Measurements from ENCODE around the gene SDR9C7. TPM values are rescaled to one million over a fixed set of nuclear protein-coding genes. Genes with fewer than 3 reads are reported as not detected.
"Not testable (repeated sequence)": the region's sequence is repeated elsewhere in the genome, so short reads cannot be mapped to it uniquely, and the experiment has no call there.

SDR9C7 gene
- total and polyA plus RNA-seq, 8 donors, result not detected

DNA sequence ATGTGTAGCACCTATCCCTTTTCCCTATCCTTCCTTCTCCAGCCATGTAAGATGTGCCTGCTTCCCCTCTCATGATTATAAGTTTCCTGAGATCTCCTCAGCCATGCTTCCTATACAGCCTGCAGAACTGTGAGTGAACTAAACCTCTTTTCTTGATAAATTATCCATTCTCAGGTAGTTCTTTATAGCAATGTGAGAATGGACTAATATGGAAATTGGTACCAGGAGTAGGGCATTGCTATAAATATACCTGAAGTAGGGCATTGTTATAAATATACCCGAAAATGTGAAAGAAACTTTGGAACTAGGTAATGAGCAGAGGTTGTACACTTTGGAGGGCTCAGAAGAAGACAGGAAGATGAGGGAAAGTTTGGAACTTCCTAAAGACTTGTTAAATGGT is 48.9 kb downstream of the SDR9C7 start:
- Histone ChIP-seq H3K27me3 (no peaks in the 10 kb centered on the region), H3K4me3 (no peak overlapping the region), H3K4me1 (no peaks in the 10 kb centered on the region), H3K9me3 (no peaks in the 10 kb centered on the region), H3K36me3 (no peaks in the 10 kb centered on the region), H3K27ac (no peak overlapping the region)
- intact Hi-C loops (cut with DNase I), result no loop called here
- 57 to 59% methylated on average over 1 of the region's 1 CpG for WGBS, 2 donors
- TF ChIP-seq, protein P1, sequence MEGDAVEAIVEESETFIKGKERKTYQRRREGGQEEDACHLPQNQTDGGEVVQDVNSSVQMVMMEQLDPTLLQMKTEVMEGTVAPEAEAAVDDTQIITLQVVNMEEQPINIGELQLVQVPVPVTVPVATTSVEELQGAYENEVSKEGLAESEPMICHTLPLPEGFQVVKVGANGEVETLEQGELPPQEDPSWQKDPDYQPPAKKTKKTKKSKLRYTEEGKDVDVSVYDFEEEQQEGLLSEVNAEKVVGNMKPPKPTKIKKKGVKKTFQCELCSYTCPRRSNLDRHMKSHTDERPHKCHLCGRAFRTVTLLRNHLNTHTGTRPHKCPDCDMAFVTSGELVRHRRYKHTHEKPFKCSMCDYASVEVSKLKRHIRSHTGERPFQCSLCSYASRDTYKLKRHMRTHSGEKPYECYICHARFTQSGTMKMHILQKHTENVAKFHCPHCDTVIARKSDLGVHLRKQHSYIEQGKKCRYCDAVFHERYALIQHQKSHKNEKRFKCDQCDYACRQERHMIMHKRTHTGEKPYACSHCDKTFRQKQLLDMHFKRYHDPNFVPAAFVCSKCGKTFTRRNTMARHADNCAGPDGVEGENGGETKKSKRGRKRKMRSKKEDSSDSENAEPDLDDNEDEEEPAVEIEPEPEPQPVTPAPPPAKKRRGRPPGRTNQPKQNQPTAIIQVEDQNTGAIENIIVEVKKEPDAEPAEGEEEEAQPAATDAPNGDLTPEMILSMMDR (IDR thresholded peaks at IDR 0.05), result no peak
- FAIRE-seq, result no peak
- no peak for ATAC-seq
- DNase-seq, result no peak

DNA sequence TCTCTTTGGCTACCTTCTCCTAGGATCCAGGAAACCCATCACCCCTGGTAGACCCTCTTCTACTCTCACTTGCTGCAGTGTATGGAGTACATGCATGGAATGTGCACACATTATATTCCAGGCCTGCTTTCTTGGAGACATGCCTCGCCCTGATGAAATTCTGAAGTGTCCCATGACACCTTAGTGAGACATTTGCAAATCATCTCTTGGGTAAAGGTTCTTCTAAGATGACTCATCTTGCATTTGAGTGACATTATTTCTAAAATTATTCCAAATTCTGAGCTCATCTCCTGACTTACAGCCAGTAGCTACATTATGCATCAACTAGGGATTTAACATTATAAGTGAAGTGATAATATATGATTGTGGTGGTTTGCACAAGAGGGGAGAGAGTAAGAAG is 49.8 kb downstream of the SDR9C7 start:
- DNase-seq (no peak), ATAC-seq (no peak), FAIRE-seq (no peak)
- no peaks in the 10 kb centered on the region for H3K9me3 ChIP-seq
- no peaks in the 10 kb centered on the region for H3K36me3 ChIP-seq
- intact Hi-C loops (cut with DNase I), result no loop called here
- H3K4me3 ChIP-seq, result no peak overlapping the region
- 57 to 83% methylated on average over 1 of the region's 1 CpG for WGBS, 2 donors
- TF ChIP-seq, protein P1 (IDR thresholded peaks at IDR 0.05), result no peak
- H3K27me3 ChIP-seq, result no peaks in the 10 kb centered on the region
- no peaks in the 10 kb centered on the region for H3K4me1 ChIP-seq
- H3K27ac ChIP-seq, result no peak overlapping the region

DNA sequence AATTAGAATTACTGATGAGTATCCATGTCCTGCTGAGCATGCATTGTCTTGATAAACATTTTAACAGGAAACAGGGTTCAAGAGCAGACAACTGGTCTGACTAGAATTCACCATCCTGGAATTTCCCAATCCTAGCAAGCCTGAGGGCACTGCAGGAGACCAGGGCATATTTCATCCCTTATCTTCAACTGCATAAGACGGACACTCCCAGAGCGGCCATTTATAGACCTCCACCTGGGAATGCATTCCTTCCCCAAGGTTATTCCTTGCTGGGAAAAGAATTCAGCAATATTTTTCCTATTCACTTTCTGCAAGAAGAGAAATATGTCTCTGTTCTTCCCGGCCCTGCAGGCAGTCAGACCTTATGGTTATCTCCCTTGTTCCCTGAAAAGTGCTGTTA is 51.8 kb downstream of the SDR9C7 start:
- 73 to 75% methylated on average over 3 of the region's 3 CpGs for WGBS, 2 donors
- ATAC-seq; H3K27ac ChIP-seq; FAIRE-seq; H3K36me3 ChIP-seq; H3K27me3 ChIP-seq; H3K9me3 ChIP-seq; DNase-seq; H3K4me1 ChIP-seq; H3K4me3 ChIP-seq; intact Hi-C loops (cut with DNase I): not testable (repeated sequence)

GRCh38 chr12:56880125-56880992 is 53.8 kb downstream of the SDR9C7 start:
- H3K4me1 ChIP-seq, result no peaks in the 10 kb centered on the region

DNA sequence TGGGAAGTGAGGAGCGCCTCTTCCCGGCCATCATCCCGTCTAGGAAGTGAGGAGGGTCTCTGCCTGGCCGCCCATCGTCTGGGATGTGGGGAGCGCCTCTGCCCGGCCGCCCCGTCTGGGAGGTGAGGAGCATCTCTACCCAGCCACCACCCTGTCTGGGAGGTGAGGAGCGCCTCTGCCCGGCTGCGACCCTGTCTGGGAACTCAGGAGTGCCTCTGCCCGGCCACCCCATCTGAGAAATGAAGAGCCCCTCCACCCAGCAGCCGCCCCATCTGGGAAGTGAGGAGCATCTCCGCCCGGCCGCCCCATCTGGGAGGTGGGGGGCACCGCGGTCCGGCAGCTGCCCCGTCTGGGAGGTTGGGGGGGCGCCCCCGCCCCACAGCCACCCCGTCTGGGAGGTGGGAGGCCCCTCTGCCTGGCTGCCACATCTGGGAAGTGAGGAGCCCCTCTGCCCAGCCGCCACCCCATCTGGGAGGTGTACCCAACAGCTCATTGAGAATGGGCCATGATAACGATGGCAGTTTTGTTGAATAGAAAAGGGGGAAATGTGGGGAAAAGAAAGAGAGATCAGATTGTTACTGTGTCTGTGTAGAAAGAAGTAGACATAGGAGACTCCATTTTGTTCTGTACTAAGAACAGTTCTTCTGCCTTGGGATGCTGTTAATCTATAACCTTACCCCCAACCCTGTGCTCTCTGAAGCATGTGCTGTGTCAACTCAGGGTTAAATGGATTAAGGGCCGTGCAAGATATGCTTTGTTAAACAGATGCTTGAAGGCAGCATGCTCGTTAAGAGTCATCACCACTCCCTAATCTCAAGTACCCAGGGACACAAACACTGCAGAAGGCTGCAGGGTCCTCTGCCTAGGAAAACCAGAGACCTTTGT is 54.7 kb downstream of the SDR9C7 start:
- WGBS, 2 donors, result 84 to 87% methylated on average over 25 to 28 of the region's 28 CpGs
- H3K27ac ChIP-seq; H3K36me3 ChIP-seq; H3K4me3 ChIP-seq; H3K27me3 ChIP-seq; ATAC-seq; H3K4me1 ChIP-seq; intact Hi-C loops (cut with DNase I); FAIRE-seq; H3K9me3 ChIP-seq: not testable (repeated sequence)
- peak in 1 of 6 donors; percentile 36 for DNase-seq

More at GRCh38 chr12:56880125-56880992, 53.8 kb downstream of the SDR9C7 start:
- DNase-seq, result no peak
- Histone ChIP-seq H3K9me3 (no peaks in the 10 kb centered on the region), H3K36me3 (no peaks in the 10 kb centered on the region), H3K27ac (no peak overlapping the region), H3K27me3 (no peaks in the 10 kb centered on the region), H3K4me3 (no peak overlapping the region)
- intact Hi-C loops (cut with DNase I), result no loop called here
- FAIRE-seq, result no peak
- TF ChIP-seq, protein P1 (IDR thresholded peaks at IDR 0.05), result no peak
- ATAC-seq, result no peak
- WGBS, 2 donors, result 69 to 90% methylated on average over 1 of the region's 1 CpG
